ENCODE measurements around the gene COQ10A.

DNA sequence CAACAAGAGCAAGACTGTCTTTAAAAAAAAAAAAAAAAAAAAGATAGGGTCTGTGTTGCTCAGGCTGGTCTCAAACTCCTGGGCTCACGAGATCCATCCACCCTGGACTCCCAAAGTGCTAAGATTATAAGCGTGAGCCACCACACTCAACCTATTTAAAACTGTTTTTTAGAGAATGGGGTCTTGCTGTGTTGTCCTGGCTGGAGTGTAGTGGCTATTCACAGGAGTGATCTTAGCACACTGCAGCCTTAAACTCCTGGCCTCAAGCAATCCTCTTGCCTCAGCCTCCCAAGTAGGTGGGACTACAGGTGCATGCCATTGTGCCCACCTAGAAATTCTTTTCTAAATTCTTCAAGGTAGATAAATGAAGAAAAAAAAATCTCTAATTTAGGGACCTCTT is 7.6 kb downstream of the COQ10A start:
- TF ChIP-seq, protein P1, sequence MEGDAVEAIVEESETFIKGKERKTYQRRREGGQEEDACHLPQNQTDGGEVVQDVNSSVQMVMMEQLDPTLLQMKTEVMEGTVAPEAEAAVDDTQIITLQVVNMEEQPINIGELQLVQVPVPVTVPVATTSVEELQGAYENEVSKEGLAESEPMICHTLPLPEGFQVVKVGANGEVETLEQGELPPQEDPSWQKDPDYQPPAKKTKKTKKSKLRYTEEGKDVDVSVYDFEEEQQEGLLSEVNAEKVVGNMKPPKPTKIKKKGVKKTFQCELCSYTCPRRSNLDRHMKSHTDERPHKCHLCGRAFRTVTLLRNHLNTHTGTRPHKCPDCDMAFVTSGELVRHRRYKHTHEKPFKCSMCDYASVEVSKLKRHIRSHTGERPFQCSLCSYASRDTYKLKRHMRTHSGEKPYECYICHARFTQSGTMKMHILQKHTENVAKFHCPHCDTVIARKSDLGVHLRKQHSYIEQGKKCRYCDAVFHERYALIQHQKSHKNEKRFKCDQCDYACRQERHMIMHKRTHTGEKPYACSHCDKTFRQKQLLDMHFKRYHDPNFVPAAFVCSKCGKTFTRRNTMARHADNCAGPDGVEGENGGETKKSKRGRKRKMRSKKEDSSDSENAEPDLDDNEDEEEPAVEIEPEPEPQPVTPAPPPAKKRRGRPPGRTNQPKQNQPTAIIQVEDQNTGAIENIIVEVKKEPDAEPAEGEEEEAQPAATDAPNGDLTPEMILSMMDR (IDR thresholded peaks at IDR 0.05), result no peak
- TF ChIP-seq CREM (CRISPR knock-in tag; IDR thresholded peaks at IDR 0.05), result no peak
- TF ChIP-seq MYBL2 (CRISPR knock-in tag; IDR thresholded peaks at IDR 0.05), result no peak
- TF ChIP-seq PREB (CRISPR knock-in tag; IDR thresholded peaks at IDR 0.05; ENCODE audit: borderline replicate concordance), result no peak
- TF ChIP-seq, protein P2, sequence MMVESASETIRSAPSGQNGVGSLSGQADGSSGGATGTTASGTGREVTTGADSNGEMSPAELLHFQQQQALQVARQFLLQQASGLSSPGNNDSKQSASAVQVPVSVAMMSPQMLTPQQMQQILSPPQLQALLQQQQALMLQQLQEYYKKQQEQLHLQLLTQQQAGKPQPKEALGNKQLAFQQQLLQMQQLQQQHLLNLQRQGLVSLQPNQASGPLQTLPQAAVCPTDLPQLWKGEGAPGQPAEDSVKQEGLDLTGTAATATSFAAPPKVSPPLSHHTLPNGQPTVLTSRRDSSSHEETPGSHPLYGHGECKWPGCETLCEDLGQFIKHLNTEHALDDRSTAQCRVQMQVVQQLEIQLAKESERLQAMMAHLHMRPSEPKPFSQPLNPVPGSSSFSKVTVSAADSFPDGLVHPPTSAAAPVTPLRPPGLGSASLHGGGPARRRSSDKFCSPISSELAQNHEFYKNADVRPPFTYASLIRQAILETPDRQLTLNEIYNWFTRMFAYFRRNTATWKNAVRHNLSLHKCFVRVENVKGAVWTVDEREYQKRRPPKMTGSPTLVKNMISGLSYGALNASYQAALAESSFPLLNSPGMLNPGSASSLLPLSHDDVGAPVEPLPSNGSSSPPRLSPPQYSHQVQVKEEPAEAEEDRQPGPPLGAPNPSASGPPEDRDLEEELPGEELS (CRISPR knock-in tag; IDR thresholded peaks at IDR 0.05), result no peak
- TF ChIP-seq, protein P3, sequence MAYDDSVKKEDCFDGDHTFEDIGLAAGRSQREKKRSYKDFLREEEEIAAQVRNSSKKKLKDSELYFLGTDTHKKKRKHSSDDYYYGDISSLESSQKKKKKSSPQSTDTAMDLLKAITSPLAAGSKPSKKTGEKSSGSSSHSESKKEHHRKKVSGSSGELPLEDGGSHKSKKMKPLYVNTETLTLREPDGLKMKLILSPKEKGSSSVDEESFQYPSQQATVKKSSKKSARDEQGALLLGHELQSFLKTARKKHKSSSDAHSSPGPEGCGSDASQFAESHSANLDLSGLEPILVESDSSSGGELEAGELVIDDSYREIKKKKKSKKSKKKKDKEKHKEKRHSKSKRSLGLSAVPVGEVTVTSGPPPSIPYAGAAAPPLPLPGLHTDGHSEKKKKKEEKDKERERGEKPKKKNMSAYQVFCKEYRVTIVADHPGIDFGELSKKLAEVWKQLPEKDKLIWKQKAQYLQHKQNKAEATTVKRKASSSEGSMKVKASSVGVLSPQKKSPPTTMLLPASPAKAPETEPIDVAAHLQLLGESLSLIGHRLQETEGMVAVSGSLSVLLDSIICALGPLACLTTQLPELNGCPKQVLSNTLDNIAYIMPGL (CRISPR knock-in tag; IDR thresholded peaks at IDR 0.05), result no peak
- TF ChIP-seq, protein P4, sequence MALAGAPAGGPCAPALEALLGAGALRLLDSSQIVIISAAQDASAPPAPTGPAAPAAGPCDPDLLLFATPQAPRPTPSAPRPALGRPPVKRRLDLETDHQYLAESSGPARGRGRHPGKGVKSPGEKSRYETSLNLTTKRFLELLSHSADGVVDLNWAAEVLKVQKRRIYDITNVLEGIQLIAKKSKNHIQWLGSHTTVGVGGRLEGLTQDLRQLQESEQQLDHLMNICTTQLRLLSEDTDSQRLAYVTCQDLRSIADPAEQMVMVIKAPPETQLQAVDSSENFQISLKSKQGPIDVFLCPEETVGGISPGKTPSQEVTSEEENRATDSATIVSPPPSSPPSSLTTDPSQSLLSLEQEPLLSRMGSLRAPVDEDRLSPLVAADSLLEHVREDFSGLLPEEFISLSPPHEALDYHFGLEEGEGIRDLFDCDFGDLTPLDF (CRISPR knock-in tag; IDR thresholded peaks at IDR 0.05), result no peak
- TF ChIP-seq, protein P5, sequence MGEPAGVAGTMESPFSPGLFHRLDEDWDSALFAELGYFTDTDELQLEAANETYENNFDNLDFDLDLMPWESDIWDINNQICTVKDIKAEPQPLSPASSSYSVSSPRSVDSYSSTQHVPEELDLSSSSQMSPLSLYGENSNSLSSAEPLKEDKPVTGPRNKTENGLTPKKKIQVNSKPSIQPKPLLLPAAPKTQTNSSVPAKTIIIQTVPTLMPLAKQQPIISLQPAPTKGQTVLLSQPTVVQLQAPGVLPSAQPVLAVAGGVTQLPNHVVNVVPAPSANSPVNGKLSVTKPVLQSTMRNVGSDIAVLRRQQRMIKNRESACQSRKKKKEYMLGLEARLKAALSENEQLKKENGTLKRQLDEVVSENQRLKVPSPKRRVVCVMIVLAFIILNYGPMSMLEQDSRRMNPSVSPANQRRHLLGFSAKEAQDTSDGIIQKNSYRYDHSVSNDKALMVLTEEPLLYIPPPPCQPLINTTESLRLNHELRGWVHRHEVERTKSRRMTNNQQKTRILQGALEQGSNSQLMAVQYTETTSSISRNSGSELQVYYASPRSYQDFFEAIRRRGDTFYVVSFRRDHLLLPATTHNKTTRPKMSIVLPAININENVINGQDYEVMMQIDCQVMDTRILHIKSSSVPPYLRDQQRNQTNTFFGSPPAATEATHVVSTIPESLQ (CRISPR knock-in tag; IDR thresholded peaks at IDR 0.05), result no peak
- no peak for TF ChIP-seq KAT7 (CRISPR knock-in tag; IDR thresholded peaks at IDR 0.05; ENCODE audit: borderline replicate concordance)
- no peak for TF ChIP-seq IRF1 (CRISPR knock-in tag; IDR thresholded peaks at IDR 0.05)
- no peak for TF ChIP-seq STAT6 (CRISPR knock-in tag; conservative IDR thresholded peaks at IDR 0.05; ENCODE audit: low read depth)
- no peak for TF ChIP-seq ZBTB21 (CRISPR knock-in tag; IDR thresholded peaks at IDR 0.05; ENCODE audit: borderline replicate concordance)
- no peak for TF ChIP-seq GABPB1 (CRISPR knock-in tag; IDR thresholded peaks at IDR 0.05)
